ENCODE measurements around the gene FERMT2.

FERMT2 gene

GRCh38 chr14:52950898-52951680 is at the start of gene FERMT2:
FERMT2 (minus strand) TSS chr14:52951050; CDS start chr14:52950568, 482 bp downstream.
- DNase-seq: no peak

- no peak for DNase-seq
Observed at GRCh38 chr14:52998376-52999015, 47.6 kb upstream of the FERMT2 start.

- no peak for DNase-seq
Observed at GRCh38 chr14:52996493-52996892, 45.6 kb upstream of the FERMT2 start.

GRCh38 chr14:52995998-52996397 is 45.1 kb upstream of the FERMT2 start:
- DNase-seq: no peak

GRCh38 chr14:52992236-52992870 is 41.5 kb upstream of the FERMT2 start:
- DNase-seq: no peak

GRCh38 chr14:52988139-52988538 is 37.3 kb upstream of the FERMT2 start:
- no peak for DNase-seq

- DNase-seq: no peak
Observed at GRCh38 chr14:52987514-52987913, 36.7 kb upstream of the FERMT2 start.

GRCh38 chr14:52987042-52987441 is 36.2 kb upstream of the FERMT2 start:
- DNase-seq: no peak

GRCh38 chr14:52977798-52978197 is 26.9 kb upstream of the FERMT2 start:
- DNase-seq: no peak

- no peak for DNase-seq
Observed at GRCh38 chr14:52974406-52974805, 23.6 kb upstream of the FERMT2 start.

GRCh38 chr14:52961060-52961639 is 10.3 kb upstream of the FERMT2 start:
- DNase-seq: peak; percentile 26

GRCh38 chr14:52960627-52961026 is 9.8 kb upstream of the FERMT2 start:
- DNase-seq: no peak

- no peak for DNase-seq
Observed at GRCh38 chr14:52954346-52955214, 3.7 kb upstream of the FERMT2 start.

- no peak for DNase-seq
Observed at GRCh38 chr14:52951681-52952554, 1.1 kb upstream of the FERMT2 start.

GRCh38 chr14:52950410-52950897 is 396 bp downstream of the FERMT2 start:
- DNase-seq: no peak

- no peak for DNase-seq
Observed at GRCh38 chr14:52949711-52950409, 990 bp downstream of the FERMT2 start.

GRCh38 chr14:52949249-52949648 is 1.6 kb downstream of the FERMT2 start:
- no peak for DNase-seq

- DNase-seq: no peak
Observed at GRCh38 chr14:52948836-52949235, 2.0 kb downstream of the FERMT2 start.

- no peak for DNase-seq
Observed at GRCh38 chr14:52948039-52948438, 2.8 kb downstream of the FERMT2 start.

GRCh38 chr14:52944254-52944653 is 6.6 kb downstream of the FERMT2 start:
- no peak for DNase-seq

GRCh38 chr14:52939427-52939826 is 11.4 kb downstream of the FERMT2 start:
- no peak for DNase-seq
